PC-9 (cell line): Measurements from ENCODE around the gene TMEM164. TPM values are rescaled to one million over a fixed set of nuclear protein-coding genes. Genes with fewer than 3 reads are reported as not detected.

Experiments
- BruUV-seq: library from RNA; stranded (reverse); fragments of 400-500 nt; replicated peaks from 2 replicates; lab custom pipeline; 2021; lab: Mats Ljungman, UMichigan
- CTCF ChIA-PET: fragments of 300-600 bp; sonication (Branson Sonifier 250); formaldehyde crosslinking; loops from one replicate; lab custom pipeline; 2022; ENCODE audit warnings: antibody characterized with exemption; lab: Charles Lee
- POLR2A ChIA-PET: fragments of 300-600 bp; sonication (Branson Sonifier 250); formaldehyde crosslinking; loops from one replicate; lab custom pipeline; 2022; ENCODE audit warnings: antibody characterized with exemption; ENCODE audit not compliant: unreplicated experiment; lab: Charles Lee
- DNase-seq, 2 experiments: peaks; one replicate each; pipeline versions ENCODE4 v3.0.0 to v3.0.0-alpha.2; 2015 to 2022; ENCODE audit warnings: mixed read lengths in 1 of 2
- H2AFZ ChIP-seq: fragments of 200-600 bp; sonication (generic); 2 replicates; pipeline ENCODE4 v1.8.1; 2017; ENCODE audit warnings: antibody characterized with exemption
- H3F3A ChIP-seq: fragments of 200-600 bp; sonication (generic); 2 replicates; pipeline ENCODE4 v1.8.1; 2017; ENCODE audit warnings: antibody characterized with exemption, mild to moderate bottlenecking, low read depth; ENCODE audit not compliant: insufficient read depth
- H3K27ac ChIP-seq: fragments of 200-600 bp; sonication (generic); 2 replicates; pipeline ENCODE4 v1.6.1; 2016; ENCODE audit warnings: mixed run types
- H3K27me3 ChIP-seq: fragments of 200-600 bp; sonication (generic); 2 replicates; pipeline ENCODE4 v1.6.1; 2016; ENCODE audit warnings: low read depth, mixed run types; ENCODE audit not compliant: insufficient read depth
- H3K36me3 ChIP-seq: fragments of 200-600 bp; sonication (generic); 2 replicates; pipeline ENCODE4 v1.6.1; 2016; ENCODE audit warnings: low read depth, mixed run types
- H3K4me1 ChIP-seq: fragments of 200-600 bp; sonication (generic); replicated peaks from 2 replicates; pipeline ENCODE4 v1.6.1; 2016; ENCODE audit warnings: mixed run types; ENCODE audit not compliant: insufficient read depth
- H3K4me2 ChIP-seq: fragments of 200-600 bp; sonication (generic); 2 replicates; pipeline ENCODE4 v1.6.1; 2017; ENCODE audit warnings: mixed run types
- H3K4me3 ChIP-seq: fragments of 200-600 bp; sonication (generic); 2 replicates; pipeline ENCODE4 v1.6.1; 2016; ENCODE audit warnings: mixed run types
- H3K79me2 ChIP-seq: fragments of 200-600 bp; sonication (generic); 2 replicates; pipeline ENCODE4 v1.6.1; 2017; ENCODE audit warnings: low read depth, mixed run types
- H3K9me2 ChIP-seq: fragments of 200-600 bp; sonication (generic); 2 replicates; pipeline ENCODE4 v1.8.1; 2017; ENCODE audit warnings: mild to moderate bottlenecking; ENCODE audit not compliant: insufficient read depth
- H3K9me3 ChIP-seq: fragments of 200-600 bp; sonication (generic); 2 replicates; pipeline ENCODE4 v1.8.1; 2016; ENCODE audit warnings: low read depth; ENCODE audit not compliant: insufficient read depth
- H4K20me1 ChIP-seq: fragments of 200-600 bp; sonication (generic); 2 replicates; pipeline ENCODE4 v1.8.1; 2017; ENCODE audit not compliant: insufficient read depth
- CTCF ChIP-seq: fragments of 200-600 bp; sonication (generic); conservative IDR thresholded peaks from 2 replicates; pipeline ENCODE4 v1.6.1; 2017; ENCODE audit warnings: mixed run types, antibody characterized with exemption, mild to moderate bottlenecking, moderate library complexity
- EZH2 ChIP-seq: fragments of 200-600 bp; sonication (generic); IDR thresholded peaks from 2 replicates; pipeline ENCODE4 v1.8.0; 2017; ENCODE audit warnings: antibody characterized with exemption, low read depth
- intact Hi-C: fragments of 100-400 bp; cut with micrococcal nuclease; formaldehyde crosslinking; loops from one replicate; pipeline ENCODE4 v1.10.0; 2022; ENCODE audit not compliant: unreplicated experiment
- total RNA-seq: library from RNA; stranded (reverse); gene quantifications from 2 replicates; pipeline ENCODE4 v1.2.3, GENCODE V29; 2021

Gene TMEM164
- total RNA-seq, 1 experiment from 2014 or later = 44.5 TPM

GRCh38 chrX:110001740-110002299 lies 1.1 kb upstream of the TMEM164 start:
- no peaks in the 10 kb centered on the region for H3K9me2 ChIP-seq
- TF ChIP-seq CTCF = no peak
- TF ChIP-seq EZH2 = no peak
- H3K4me2 ChIP-seq = peak overlapping the region; percentile 89
- no peaks in the 10 kb centered on the region for H3K36me3 ChIP-seq
- H3K4me3 ChIP-seq = peak overlapping the region; percentile 70; the same call in 1 of the 2 replicates
- no peaks in the 10 kb centered on the region for H4K20me1 ChIP-seq
- ChIA-PET CTCF (no interaction called here), POLR2A (interaction anchor here (0.6 to 0.7 kb wide), 3 partner anchors 85 to 1736 kb away, joined by 3 to 15 read pairs (median 3); no protein-coding TSS in a partner anchor)
- peaks cover 35% of the 10 kb centered on the region for H3K4me1 ChIP-seq
- no peaks in the 10 kb centered on the region for H3K9me3 ChIP-seq
- H3K27me3 ChIP-seq = no peaks in the 10 kb centered on the region
- H2AFZ ChIP-seq = peak overlapping the region; percentile 91
- intact Hi-C loops = loop anchor here (1.0 to 5.0 kb wide), 4 partner anchors 50 to 400 kb away; no protein-coding TSS in a partner anchor
- BruUV-seq = no TSS peak
- no peak overlapping the region; the same call in 1 of the 2 replicates for H3K27ac ChIP-seq
- DNase-seq = no peak
- H3K79me2 ChIP-seq = peaks cover 33% of the 10 kb centered on the region
- H3F3A ChIP-seq = peaks cover 15% of the 10 kb centered on the region; the same call in 1 of the 2 replicates

DNA sequence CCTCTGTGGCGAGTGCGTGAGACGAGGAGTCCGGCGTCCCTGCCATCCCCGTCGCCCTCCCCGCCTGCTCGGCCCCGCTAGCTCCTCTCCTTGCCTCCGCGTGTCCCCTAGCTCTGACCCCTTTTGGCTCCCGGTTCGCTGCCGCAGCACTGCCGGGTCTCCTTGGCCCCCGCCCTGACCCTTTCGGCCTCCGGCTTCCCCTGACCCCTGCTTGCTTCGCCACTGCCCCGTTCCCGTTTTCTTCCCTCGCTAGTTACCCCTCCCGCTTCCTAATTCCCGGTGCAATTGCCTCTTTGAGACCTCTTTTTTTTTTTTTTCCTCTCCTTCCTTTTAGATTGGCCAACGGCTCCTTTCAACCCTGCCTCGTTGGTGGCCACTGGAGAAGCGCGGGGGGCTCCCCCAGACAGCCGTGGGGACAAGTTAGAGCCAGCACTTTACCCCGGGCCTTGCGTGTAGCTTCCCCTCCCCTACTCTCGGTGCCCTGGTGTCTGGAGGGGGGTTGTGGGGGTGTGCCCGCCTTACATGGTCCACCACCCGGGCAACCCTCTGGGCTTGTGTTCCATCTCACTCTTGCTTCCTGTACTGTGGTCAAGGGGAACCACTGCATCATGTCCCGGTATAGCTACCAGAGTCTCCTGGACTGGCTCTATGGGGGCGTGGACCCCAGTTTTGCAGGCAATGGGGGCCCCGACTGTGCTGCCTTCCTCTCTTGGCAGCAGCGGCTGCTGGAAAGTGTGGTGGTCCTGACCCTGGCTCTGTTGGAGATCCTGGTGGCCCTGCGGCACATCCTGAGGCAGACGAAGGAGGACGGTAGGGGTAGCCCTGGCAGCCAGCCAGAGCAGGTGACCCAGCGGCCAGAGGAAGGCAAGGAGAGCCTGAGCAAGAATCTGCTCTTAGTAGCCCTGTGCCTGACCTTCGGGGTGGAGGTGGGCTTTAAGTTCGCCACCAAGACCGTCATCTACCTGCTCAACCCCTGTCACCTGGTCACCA lies 548 bp downstream of the TMEM164 start:
- Histone ChIP-seq H3F3A (peaks cover 15% of the 10 kb centered on the region; the same call in 1 of the 2 replicates), H3K4me1 (peaks cover 41% of the 10 kb centered on the region), H3K9me3 (no peaks in the 10 kb centered on the region), H3K4me2 (peak overlapping the region; percentile 89), H3K9me2 (no peaks in the 10 kb centered on the region), H3K27ac (peak overlapping the region; percentile 72), H4K20me1 (no peaks in the 10 kb centered on the region), H3K79me2 (peaks cover 48% of the 10 kb centered on the region), H3K27me3 (no peaks in the 10 kb centered on the region), H3K36me3 (0 out of 2 replicates have a peak, but pooled peaks cover 5% of the 10 kb centered on the region), H2AFZ (peak overlapping the region; percentile 91), H3K4me3 (peak overlapping the region; percentile 70)
- ChIA-PET CTCF (interaction anchor here (1.0 kb wide), 1 partner anchor 143 kb away, joined by 7 read pairs; no protein-coding TSS in a partner anchor), POLR2A (interaction anchor here (0.5 to 0.7 kb wide), 2 partner anchors 66 to 459 kb away, joined by 3 read pairs; no protein-coding TSS in a partner anchor)
- intact Hi-C loops = loop anchor here (5.0 kb wide), 2 partner anchors 51 to 91 kb away; no protein-coding TSS in a partner anchor
- DNase-seq = peak in 1 of 2 experiments; percentile 25
- TSS peak; percentile 32 for BruUV-seq
- no peak for TF ChIP-seq CTCF
- no peak for TF ChIP-seq EZH2

DNA sequence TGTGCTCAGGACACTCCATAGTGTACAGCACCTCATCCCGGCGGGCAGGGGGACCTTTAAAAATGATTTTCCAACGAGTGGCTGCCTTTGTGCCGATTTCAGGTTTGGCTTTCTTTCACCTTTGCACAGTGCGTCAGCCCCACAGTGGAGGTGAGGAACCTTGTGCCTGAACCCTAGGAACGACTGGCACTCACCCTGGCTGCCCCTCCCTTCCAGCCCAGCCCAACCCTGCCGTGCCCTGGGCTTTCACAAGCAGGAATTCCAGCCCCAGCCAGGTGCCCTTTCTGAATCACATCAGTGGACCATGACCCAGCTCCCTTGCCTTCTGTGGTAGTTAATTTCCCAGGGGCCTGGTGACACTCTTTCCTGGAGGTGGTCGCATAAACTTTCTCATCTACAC lies 1.3 kb downstream of the TMEM164 start:
- H4K20me1 ChIP-seq = no peaks in the 10 kb centered on the region
- no peak for TF ChIP-seq CTCF
- no peak for TF ChIP-seq EZH2
- H2AFZ ChIP-seq = no peak overlapping the region
- peaks cover 7% of the 10 kb centered on the region; the same call in 1 of the 2 replicates for H3K36me3 ChIP-seq
- H3K4me1 ChIP-seq = peaks cover 41% of the 10 kb centered on the region
- DNase-seq = peak; percentile 74 to 80
- peak overlapping the region; percentile 89 for H3K4me2 ChIP-seq
- intact Hi-C loops = loop anchor here (5.0 kb wide), 2 partner anchors 52 to 92 kb away; no protein-coding TSS in a partner anchor
- peaks cover 54% of the 10 kb centered on the region for H3K79me2 ChIP-seq
- H3K27me3 ChIP-seq = no peaks in the 10 kb centered on the region
- no TSS peak for BruUV-seq
- ChIA-PET CTCF (no interaction called here), POLR2A (interaction anchor here (0.6 to 0.7 kb wide), 2 partner anchors 295 to 460 kb away, joined by 3 to 4 read pairs; no protein-coding TSS in a partner anchor)
- peak overlapping the region; percentile 70 for H3K4me3 ChIP-seq
- no peaks in the 10 kb centered on the region for H3K9me2 ChIP-seq
- H3F3A ChIP-seq = peaks cover 15% of the 10 kb centered on the region; the same call in 1 of the 2 replicates
- H3K9me3 ChIP-seq = no peaks in the 10 kb centered on the region
- peak overlapping the region; percentile 72 for H3K27ac ChIP-seq
